Uterus (tissue), 2 donors: ENCODE measurements around the gene ORMDL2.

ENCODE experiments used
- POLR2A ChIP-seq, 2 donors: fragments of 450-650 bp; IDR thresholded peaks; one replicate each; pipeline ENCODE4 v1.6.1; 2016; ENCODE audit warnings: antibody characterized with exemption in 2 of 2, mild to moderate bottlenecking in 1 of 2, moderate library complexity in 1 of 2
- TF ChIP-seq, protein P1 (sequence below), 4 experiments: fragments of 200-600 bp in 2 of 4; fragments of 450-650 bp in 2 of 4; sonication (generic) in 2 of 4; IDR thresholded peaks; one replicate each; pipeline ENCODE4 v1.5.1; 2016 to 2019; ENCODE audit warnings: antibody characterized with exemption in 4 of 4, mild to moderate bottlenecking in 2 of 4, moderate library complexity in 1 of 4

DNA sequence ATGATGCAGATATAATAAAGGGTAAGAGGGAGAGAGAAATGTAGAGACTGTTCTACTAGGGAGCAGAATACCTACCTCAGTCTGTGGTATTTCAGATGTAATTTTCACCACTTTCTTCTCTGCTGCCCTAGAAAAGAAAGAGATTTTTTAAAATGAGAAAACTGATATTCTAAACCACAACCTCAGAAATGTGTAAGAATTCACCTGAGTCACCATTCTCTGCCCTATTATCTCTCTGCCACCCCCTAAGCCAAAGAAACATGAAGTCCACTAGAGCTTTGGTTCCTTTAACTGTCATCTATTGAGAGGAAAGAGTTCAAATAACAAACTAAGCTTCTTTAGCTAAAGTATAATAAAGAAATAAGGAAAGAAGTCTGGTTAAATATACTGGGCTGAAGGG lies 21.9 kb upstream of the ORMDL2 start:
- TF ChIP-seq, protein P1, sequence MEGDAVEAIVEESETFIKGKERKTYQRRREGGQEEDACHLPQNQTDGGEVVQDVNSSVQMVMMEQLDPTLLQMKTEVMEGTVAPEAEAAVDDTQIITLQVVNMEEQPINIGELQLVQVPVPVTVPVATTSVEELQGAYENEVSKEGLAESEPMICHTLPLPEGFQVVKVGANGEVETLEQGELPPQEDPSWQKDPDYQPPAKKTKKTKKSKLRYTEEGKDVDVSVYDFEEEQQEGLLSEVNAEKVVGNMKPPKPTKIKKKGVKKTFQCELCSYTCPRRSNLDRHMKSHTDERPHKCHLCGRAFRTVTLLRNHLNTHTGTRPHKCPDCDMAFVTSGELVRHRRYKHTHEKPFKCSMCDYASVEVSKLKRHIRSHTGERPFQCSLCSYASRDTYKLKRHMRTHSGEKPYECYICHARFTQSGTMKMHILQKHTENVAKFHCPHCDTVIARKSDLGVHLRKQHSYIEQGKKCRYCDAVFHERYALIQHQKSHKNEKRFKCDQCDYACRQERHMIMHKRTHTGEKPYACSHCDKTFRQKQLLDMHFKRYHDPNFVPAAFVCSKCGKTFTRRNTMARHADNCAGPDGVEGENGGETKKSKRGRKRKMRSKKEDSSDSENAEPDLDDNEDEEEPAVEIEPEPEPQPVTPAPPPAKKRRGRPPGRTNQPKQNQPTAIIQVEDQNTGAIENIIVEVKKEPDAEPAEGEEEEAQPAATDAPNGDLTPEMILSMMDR (IDR thresholded peaks at IDR 0.05): no peak
- no peak for TF ChIP-seq POLR2A (IDR thresholded peaks at IDR 0.05)
